ENCODE results near the gene ITK. TPM values are rescaled to one million over a fixed set of nuclear protein-coding genes. Genes with fewer than 3 reads are reported as not detected.

Gene ITK
- polyA plus RNA-seq (2014; cell fraction: cytosol; rRNA removed), result not detected in 2 replicates
- not detected in 2 replicates for polyA plus RNA-seq (2014; cell fraction: nucleus; rRNA removed)

GRCh38 chr5:157180374-157181264, at the start of gene ITK:
TSS of gene ITK (plus strand) at chr5:157180840. CDS start at chr5:157180978, 138 bp downstream.
- no peak for DNase-seq (ENCODE audit: low spot score)

GRCh38 chr5:157130925-157131324, 49.7 kb upstream of the ITK start:
- no peak for DNase-seq (ENCODE audit: low spot score)

- DNase-seq (ENCODE audit: low spot score), result no peak
Measured at GRCh38 chr5:157132281-157132612, 48.4 kb upstream of the ITK start.

- DNase-seq (ENCODE audit: low spot score), result no peak
Measured at GRCh38 chr5:157137691-157138090, 42.9 kb upstream of the ITK start.

GRCh38 chr5:157142317-157143126, 38.1 kb upstream of the ITK start, which contains the start of gene MED7:
TSS of gene MED7 (minus strand) at chr5:157142865. CDS start at chr5:157139431, 3,434 bp downstream.
- DNase-seq (ENCODE audit: low spot score), result peak; percentile 99

- DNase-seq (ENCODE audit: low spot score), result peak; percentile 30
Measured at GRCh38 chr5:157143127-157143971, 37.3 kb upstream of the ITK start.

- DNase-seq (ENCODE audit: low spot score), result peak; percentile 56
Measured at GRCh38 chr5:157148734-157149615, 31.7 kb upstream of the ITK start.

- no peak for DNase-seq (ENCODE audit: low spot score)
Measured at GRCh38 chr5:157150995-157151394, 29.6 kb upstream of the ITK start.

- no peak for DNase-seq (ENCODE audit: low spot score)
Measured at GRCh38 chr5:157155297-157155696, 25.3 kb upstream of the ITK start.

- no peak for DNase-seq (ENCODE audit: low spot score)
Measured at GRCh38 chr5:157157293-157157891, 23.2 kb upstream of the ITK start.

GRCh38 chr5:157159209-157159751, 21.4 kb upstream of the ITK start:
- DNase-seq (ENCODE audit: low spot score), result no peak

GRCh38 chr5:157160001-157160400, 20.6 kb upstream of the ITK start:
- no peak for DNase-seq (ENCODE audit: low spot score)

GRCh38 chr5:157161996-157162395, 18.6 kb upstream of the ITK start:
- no peak for DNase-seq (ENCODE audit: low spot score)

GRCh38 chr5:157162919-157163510, 17.6 kb upstream of the ITK start:
- DNase-seq (ENCODE audit: low spot score), result no peak

- DNase-seq (ENCODE audit: low spot score), result no peak
Measured at GRCh38 chr5:157164521-157164920, 16.1 kb upstream of the ITK start.

- no peak for DNase-seq (ENCODE audit: low spot score)
Measured at GRCh38 chr5:157165261-157165660, 15.4 kb upstream of the ITK start.

GRCh38 chr5:157165668-157166067, 15.0 kb upstream of the ITK start:
- no peak for DNase-seq (ENCODE audit: low spot score)

- no peak for DNase-seq (ENCODE audit: low spot score)
Measured at GRCh38 chr5:157166214-157167213, 14.1 kb upstream of the ITK start, which contains the start of gene GARIN3. TSS of gene GARIN3 (minus strand) at chr5:157166264. CDS start at chr5:157166168, 96 bp downstream.
